ENCODE measurements around the gene MEX3B.
"Not testable (repeated sequence)": the region's sequence is repeated elsewhere in the genome, so short reads cannot be mapped to it uniquely, and the experiment has no call there.

Gene MEX3B

GRCh38 chr15:82047453-82048400 lies 1.9 kb upstream of the MEX3B start:
- DNase-seq: no peak

- DNase-seq: peak; percentile 53
Measured at GRCh38 chr15:82046666-82047452, 1.0 kb upstream of the MEX3B start.

- no peak for DNase-seq
Measured at GRCh38 chr15:82045179-82045891, 483 bp downstream of the MEX3B start.

GRCh38 chr15:82044373-82045178 lies 1.2 kb downstream of the MEX3B start:
- no peak for DNase-seq

- DNase-seq: no peak
Measured at GRCh38 chr15:82043796-82044372, 1.9 kb downstream of the MEX3B start.

GRCh38 chr15:82043130-82043673 lies 2.6 kb downstream of the MEX3B start:
- no peak for DNase-seq

- no peak for DNase-seq
Measured at GRCh38 chr15:82040862-82041261, 5.0 kb downstream of the MEX3B start.

- DNase-seq: no peak
Measured at GRCh38 chr15:82040390-82040789, 5.4 kb downstream of the MEX3B start.

GRCh38 chr15:82039871-82040270 lies 5.9 kb downstream of the MEX3B start:
- no peak for DNase-seq

- no peak for DNase-seq
Measured at GRCh38 chr15:82036461-82036860, 9.4 kb downstream of the MEX3B start.

GRCh38 chr15:82031871-82032270 lies 13.9 kb downstream of the MEX3B start:
- no peak for DNase-seq

- no peak for DNase-seq
Measured at GRCh38 chr15:82030176-82030575, 15.6 kb downstream of the MEX3B start.

- not testable (repeated sequence) for DNase-seq
Measured at GRCh38 chr15:82028163-82028562, 17.7 kb downstream of the MEX3B start.

- DNase-seq: no peak
Measured at GRCh38 chr15:82021992-82022391, 23.8 kb downstream of the MEX3B start.

- no peak for DNase-seq
Measured at GRCh38 chr15:82020625-82021394, 25.0 kb downstream of the MEX3B start.

GRCh38 chr15:82018201-82018600 lies 27.6 kb downstream of the MEX3B start:
- DNase-seq: no peak

- no peak for DNase-seq
Measured at GRCh38 chr15:82017656-82018055, 28.2 kb downstream of the MEX3B start.

- DNase-seq: no peak
Measured at GRCh38 chr15:82014989-82015388, 30.8 kb downstream of the MEX3B start.

GRCh38 chr15:82012908-82013307 lies 32.9 kb downstream of the MEX3B start:
- DNase-seq: no peak

GRCh38 chr15:82005239-82005638 lies 40.6 kb downstream of the MEX3B start:
- DNase-seq: no peak

- no peak for DNase-seq
Measured at GRCh38 chr15:82003916-82004315, 41.9 kb downstream of the MEX3B start.
